GM12872 (cell line): Measurements from ENCODE around the gene FOXQ1.

Source experiments
- CTCF ChIP-seq: IDR thresholded peaks from 3 replicates; pipeline ENCODE4 v1.5.1; 2011; ENCODE audit warnings: low read depth, mild to moderate bottlenecking, low read length, moderate library complexity; ENCODE audit not compliant: insufficient read depth

FOXQ1 gene

DNA sequence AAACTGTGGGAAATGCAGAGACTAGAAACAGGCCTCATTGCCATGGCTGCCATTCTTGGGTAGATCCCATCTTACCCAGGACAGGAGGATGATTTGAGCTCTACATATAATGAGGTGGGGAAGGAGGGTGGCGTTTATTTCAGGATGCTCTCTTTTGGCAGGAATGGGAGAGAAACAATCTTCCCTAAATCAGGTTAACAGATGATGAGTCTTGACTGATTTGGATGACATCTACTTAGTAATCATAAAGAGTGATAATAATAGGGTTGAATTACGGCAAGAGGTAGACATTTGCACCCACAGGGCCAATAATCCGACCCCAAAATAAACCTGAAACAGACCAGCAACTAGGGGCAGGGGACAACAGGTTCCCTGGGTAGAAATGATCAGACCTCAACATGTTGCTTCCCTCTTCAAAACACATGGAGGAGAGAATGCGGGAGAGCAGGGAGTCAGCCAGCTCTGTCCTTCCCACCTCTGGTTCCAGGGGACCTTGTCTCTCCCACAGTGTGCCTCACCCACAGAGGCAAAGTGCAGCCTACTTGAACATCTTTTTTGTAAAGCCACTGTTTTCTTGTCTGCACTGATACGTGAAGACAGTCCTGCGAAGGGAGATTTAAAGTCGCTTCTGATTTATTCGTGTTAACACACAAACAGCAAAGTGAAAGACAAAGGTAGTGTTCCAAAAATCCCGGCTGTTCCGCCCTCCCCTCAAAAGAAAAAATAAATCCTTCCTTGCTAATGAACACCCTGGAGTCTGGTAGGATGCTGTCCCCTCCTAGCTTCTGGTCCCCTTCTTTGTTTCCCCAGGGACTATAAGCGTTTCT is 3.9 kb downstream of the FOXQ1 start:
- TF ChIP-seq CTCF: no peak

DNA sequence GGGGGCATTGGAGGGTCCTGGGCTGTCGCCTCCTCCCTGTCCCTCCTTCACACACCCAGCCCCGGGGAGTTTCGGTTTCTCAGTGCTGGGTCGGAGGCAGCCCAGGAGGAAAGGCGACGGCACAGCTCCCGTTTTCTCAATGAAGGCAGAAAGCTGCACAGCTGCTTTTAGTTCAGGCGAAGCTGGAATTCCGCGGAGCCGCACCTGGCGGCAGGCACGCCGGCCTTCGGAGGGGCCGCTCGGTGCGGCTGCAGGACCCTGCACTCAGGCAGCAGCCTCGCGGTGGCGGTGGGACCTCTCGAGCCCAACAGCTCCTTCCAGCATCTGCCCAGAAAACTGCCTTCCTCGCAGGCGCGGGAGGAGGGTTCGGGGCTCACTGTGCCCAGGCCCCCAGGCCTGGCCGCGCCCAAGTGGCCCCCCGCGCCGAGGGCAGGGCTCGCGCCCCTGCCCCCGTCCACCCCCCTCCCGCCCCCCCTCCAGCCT is 4.6 kb downstream of the FOXQ1 start:
- TF ChIP-seq CTCF: no peak

DNA sequence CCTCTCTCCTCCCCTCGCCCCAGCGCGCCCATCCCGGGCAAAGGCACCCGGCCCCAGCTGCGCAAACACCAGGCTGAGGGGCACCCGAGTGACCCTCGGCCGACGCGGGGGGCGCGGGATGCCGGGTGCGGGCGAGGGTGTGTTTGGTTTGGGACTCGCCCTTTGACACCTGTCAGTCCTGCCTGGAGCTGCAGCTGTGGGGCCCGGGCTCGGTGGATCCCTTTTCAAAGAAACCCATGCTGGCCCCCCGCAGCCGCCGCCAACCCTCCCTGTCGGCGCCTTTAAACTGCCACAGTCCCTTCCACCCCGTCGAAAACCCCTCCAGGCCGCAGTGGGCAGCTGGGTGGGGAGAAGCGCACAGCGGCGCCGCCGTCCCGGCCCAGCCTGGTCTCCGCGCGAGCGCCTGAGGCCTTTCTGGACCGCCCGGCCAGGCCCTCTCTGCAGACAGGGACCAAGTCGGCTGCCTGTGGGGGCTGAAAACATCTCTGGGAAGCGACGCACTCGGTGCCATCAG is 5.5 kb downstream of the FOXQ1 start:
- no peak for TF ChIP-seq CTCF

DNA sequence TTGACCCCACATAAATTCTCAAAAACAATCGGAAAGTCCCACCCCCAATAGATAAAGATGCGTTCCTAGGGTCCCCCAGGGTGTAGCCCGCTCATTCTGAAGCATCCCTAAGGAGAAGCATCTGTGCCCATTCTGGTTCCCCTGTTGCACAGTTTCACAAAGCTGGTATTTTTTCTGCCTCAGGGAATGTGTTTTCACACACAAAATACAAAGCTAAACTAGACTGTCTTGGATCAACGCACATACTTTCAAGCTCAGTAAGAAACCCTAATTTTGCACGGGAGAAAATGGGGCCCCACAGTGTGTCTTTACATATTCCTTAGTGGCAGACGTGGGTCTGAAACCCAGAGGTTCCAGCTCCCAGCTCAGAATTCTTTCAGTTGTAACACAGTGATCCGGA is 6.1 kb downstream of the FOXQ1 start:
- TF ChIP-seq CTCF: no peak

DNA sequence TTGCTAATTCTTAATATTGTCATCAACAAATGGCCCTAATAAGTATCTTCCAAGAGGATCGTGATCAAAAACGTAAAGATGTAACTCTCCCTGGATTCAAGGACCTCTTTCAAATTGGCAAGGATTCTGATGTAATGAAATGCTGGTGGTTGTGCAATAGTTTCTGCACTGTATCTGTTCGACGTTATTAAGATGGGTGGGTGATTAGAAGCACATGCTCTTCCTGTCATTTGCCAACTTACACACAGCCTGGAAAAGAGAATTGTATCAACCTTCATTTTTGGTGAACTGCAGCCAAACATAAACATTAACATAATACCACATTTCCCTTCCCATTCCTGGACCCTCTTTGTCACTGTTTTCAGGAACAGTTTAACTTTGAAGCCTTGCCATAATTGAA is 9.8 kb downstream of the FOXQ1 start:
- TF ChIP-seq CTCF: no peak

GRCh38 chr6:1322156-1322555 is 10.3 kb downstream of the FOXQ1 start:
- TF ChIP-seq CTCF: no peak

- no peak for TF ChIP-seq CTCF
These were observed 10.9 kb downstream of the FOXQ1 start for GRCh38 chr6:1322696-1323219.
